Stimulated activated naive CD8-positive, alpha-beta T cell treated with anti-CD3 and anti-CD28 coated beads, Interleukin-15, Interleukin-2, amounts not matched to agents 100 U/mL and 50 U/mL, for 24 hours (primary cell): ENCODE measurements around the gene EGFL7.
A peak's percentile ranks its signal among the peaks of the same experiment; 100 is the strongest.

Source experiments
- ATAC-seq: fragments of 150-1000 bp; cut with Tn5 transposase; one replicate; pipeline ENCODE4 v1.10.0; 2021
- DNase-seq: peaks from one replicate; pipeline ENCODE4 v3.0.0; 2021

The EGFL7 gene

GRCh38 chr9:136659861-136660784 lies 2.6 kb upstream of the EGFL7 start:
- ATAC-seq (no peak), DNase-seq (no peak)

GRCh38 chr9:136660971-136661550 lies 1.7 kb upstream of the EGFL7 start:
- no peak for ATAC-seq
- no peak for DNase-seq

- ATAC-seq (no peak), DNase-seq (no peak)
These were observed 933 bp upstream of the EGFL7 start for GRCh38 chr9:136661641-136662325.

GRCh38 chr9:136662326-136662655 lies 425 bp upstream of the EGFL7 start:
- DNase-seq: no peak
- ATAC-seq: no peak

- DNase-seq (no peak), ATAC-seq (no peak)
These were observed 1.5 kb downstream of the EGFL7 start for GRCh38 chr9:136664000-136664915.

DNA sequence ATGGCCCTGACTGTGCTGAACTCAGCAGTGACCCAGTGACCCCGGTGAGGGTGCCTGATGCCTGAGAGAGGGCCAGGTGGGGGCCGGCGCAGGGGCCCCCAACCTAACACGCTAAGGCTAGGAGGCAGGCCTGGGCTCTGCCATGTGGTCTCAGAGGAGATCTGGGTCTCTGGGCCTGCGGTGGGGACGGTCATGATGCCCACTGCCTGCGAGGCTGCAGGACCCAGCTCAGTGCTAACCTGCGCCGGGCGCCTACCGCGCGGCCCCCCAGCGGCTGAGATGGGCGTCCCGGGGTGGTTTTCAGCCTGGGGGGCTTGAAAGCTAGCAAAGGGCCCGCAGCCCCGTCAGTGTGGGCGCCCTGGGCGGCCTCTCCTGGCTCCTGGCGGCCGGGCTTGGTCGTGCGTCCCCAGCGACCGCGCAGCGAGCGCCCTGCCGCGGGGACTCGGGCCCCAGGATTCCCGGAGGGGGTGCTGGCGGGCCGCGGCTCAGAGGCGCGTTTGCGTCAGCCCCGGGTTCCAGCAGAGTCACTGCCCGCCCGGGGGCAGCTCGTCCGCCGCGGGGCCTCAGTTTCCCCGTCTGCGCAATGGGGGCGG lies 2.5 kb downstream of the EGFL7 start:
- peak; percentile 51 for DNase-seq
- peak; percentile 38 for ATAC-seq

DNA sequence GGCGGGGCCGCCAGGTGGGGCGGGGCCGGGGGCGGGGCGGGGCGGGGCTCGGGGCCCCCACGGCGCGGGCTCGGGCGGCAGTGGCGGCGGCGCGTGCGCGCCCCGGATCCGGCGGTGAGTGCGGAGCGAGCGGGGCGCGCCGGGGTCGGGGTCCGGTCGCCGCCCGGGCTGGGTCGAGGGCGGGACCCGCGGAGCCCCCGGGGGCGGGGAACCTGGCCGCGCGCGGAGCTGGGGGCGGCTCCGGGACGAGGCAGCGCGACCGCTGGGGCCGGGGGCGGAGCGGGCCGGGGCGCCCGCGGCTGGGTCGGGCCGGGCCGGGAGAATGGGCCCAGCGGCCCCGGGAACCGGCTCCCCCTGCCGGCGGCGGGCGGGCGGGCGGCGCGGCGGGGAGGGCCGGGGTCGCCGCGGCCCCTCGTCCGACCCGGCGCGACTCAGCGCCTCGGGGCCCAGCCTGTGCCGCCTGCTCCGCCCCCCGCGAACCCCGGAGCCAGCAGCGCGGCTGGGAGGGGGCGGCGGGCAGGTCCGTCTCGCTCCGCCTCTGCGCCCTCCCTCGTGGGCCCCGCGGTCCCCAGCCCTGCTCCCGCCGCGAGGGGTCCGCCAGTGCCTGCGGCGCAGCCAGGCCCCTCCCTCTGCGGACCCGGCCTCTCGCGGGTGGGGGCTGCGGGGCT lies 3.1 kb downstream of the EGFL7 start:
- DNase-seq (peak; percentile 41), ATAC-seq (peak; percentile 38)

DNA sequence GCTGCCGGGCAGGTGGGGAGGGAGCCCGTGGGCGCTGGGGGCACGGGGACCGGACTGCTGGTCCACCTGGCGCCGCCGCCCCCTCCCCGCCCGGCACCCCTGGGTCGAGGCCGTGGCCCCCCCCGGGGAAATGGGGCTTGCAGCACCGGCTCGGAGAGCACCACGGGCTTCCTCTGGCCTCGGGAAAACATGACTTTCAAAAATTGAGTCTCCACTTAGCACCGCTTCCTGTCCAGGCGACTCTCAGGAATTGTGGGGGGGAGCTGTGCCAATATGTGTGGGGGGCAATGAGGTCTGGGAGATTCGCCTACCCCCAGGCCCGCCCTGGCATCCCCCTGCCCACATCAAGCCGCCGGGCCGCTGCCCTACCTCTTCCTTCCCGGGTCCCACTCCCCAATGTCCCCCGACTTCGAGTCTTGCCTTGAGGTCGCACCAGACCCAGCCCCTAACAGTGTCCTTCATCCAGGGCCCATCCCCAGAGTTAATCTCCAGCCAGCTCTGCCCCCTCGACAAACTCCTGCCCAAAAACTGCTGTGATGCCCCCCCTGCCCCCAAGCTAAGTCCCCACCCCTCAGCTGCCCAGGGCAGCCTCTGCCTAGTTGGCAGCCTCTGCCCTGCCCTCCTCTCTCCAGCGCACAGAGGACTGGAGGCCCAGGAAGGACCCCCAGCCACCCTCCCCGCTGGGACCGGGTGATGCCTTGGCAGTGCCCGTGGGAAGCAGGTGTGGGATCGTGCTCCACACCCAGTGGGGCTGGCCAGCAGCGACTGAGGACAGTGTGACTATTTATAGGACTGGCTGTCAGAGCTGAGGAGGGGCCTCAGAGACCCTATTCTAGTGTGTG lies 3.9 kb downstream of the EGFL7 start:
- no peak for DNase-seq
- ATAC-seq: no peak

DNA sequence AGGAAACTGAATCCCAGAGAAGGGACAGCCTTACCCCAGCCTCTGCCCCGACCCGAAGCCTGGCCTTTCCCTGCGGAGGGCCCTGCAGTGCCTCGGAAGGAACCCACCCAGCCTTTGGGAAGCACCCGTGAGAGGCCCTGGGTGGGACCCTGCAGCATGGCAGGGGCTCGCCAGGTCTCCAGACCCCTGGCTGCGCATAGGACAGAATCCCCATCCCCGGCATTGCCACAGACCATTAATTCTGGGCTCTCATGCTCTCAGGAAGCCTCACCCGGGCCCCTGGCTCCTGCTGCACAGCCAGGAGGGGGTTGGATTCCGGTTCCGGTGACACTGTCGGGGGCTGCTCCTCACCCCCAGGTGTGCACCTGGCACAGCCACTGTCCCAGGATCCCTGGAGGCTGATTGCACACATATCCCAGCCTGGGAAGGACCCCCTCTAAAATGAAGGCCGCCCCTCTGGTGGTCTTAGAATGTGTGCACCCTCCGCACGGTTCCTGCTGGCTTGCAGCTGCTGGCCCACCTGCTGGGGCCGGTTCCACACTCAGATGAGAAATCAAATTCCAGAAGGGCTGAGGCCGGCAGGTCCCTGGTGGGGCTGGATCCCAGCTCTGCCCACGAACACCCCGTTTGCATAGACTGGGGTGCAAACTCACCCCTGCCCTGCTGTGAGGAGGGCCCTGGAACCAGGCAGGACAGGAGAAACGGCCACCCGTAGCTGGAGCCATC lies 4.7 kb downstream of the EGFL7 start:
- no peak for ATAC-seq
- no peak for DNase-seq

- DNase-seq: no peak
- no peak for ATAC-seq
These were observed 5.4 kb downstream of the EGFL7 start for GRCh38 chr9:136667940-136668760.

DNA sequence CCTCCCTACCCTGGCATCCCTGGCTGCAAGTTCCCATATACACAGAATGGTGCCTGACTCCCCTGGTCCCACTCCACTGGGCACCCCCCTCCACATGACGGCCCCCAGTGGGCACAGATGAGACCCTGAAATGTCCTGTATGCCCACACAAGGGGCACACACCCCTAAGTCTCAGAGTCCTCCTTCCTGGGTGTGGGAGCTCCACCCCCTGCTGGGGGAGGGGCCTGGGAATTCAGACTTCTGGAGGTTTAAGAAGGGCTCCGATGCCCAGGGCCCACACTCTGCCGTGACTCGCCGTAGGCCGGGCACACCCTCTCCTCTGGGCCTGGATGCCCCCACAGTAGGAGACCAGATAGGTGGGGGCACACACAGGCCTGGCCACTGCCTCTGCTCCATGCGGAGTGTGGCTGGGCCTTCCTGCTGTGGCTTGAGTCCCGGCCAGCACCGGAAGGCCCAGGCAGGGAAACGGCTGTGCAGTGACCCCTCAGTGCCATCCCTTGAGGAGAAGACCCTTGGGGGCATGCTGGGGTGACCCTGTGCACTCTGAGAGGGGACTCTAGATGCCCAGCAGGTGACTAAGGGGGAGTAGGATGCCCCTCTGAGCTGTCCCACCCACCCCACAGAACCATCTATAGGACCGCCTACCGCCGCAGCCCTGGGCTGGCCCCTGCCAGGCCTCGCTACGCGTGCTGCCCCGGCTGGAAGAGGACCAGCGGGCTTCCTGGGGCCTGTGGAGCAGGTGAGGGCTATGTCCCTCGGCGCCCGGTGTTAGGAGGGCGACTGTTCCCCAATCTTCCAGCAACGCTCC lies 6.5 kb downstream of the EGFL7 start:
- DNase-seq: no peak
- no peak for ATAC-seq

- no peak for DNase-seq
- ATAC-seq: no peak
These were observed 7.2 kb downstream of the EGFL7 start for GRCh38 chr9:136669791-136670464.

DNA sequence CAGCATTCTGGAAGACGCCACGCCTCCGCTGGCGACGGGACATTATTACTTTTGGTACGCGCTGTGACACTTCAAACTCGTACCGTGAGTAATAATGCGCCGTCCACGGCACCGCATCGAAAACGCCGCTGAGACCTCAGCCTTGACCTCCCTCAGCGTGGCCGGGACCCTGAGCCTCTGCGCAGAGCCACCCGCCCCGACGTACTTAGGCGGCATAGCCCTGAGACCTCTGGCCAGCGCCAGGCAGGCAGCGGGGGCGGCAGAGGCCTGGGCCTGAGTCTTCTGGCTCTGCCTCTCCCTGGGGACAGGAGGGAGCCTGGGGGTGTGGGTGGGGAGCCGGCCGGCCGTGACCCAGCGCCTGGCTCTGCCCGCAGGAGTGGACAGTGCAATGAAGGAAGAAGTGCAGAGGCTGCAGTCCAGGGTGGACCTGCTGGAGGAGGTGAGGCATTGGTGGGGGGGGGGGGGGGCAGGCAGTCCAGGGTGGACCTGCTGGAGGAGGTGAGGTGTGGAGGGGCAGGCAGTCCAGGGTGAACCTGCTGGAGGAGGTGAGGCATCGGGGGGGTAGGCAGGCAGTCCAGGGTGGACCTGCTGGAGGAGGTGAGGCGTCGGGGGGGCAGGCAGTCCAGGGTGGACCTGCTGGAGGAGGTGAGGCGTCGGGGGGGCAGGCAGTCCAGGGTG lies 8.0 kb downstream of the EGFL7 start:
- DNase-seq: no peak
- ATAC-seq: no peak

DNA sequence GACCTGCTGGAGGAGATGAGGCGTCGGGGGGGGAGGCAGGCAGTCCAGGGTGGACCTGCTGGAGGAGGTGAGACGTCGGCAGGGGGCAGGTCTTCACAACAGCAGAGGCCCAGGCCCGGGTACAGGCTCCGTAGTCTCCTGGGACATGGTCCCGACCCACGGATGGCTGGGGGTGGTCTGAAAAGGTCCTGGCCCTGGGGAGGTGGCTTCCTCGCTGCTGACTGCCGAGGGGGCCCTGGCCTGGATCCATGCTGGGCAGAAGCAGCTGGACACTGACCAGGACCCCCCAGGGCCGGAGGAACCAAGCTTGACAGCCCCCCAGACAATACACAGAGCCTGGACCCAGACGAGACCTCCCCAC lies 8.5 kb downstream of the EGFL7 start:
- DNase-seq (no peak), ATAC-seq (no peak)

DNA sequence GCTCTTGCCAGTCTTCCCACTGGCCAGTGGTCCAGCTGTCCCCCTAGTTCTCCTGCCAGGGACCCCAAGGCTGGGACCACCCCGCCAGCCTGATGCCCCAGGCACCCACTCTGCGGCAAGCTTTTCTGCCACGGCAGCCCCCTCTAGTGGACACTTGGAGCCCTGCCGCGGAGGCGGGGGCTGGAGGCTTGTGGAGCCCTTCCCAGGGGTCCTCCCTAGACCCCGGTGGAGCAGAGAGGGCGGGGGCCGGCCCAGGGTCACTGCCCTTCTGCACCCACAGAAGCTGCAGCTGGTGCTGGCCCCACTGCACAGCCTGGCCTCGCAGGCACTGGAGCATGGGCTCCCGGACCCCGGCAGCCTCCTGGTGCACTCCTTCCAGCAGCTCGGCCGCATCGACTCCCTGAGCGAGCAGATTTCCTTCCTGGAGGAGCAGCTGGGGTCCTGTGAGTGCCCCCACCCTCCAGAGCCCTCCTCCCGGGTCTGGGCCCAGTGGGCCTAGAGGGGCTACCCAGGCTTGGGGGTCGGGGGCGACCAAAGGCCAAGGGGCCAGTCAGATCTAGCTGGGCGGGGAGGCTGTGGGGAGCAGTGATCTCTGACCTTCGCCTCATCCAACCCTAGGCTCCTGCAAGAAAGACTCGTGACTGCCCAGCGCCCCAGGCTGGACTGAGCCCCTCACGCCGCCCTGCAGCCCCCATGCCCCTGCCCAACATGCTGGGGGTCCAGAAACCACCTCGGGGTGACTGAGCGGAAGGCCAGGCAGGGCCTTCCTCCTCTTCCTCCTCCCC lies 9.1 kb downstream of the EGFL7 start:
- no peak for ATAC-seq
- peak; percentile 68 for DNase-seq
